Stromal cell of bone marrow (primary cell): ENCODE results near the gene PPHLN1.

Experiments
- DNase-seq: peaks from one replicate; pipeline ENCODE4 v3.0.0-alpha.2; 2012; ENCODE audit warnings: low read depth

The PPHLN1 gene, protein sequence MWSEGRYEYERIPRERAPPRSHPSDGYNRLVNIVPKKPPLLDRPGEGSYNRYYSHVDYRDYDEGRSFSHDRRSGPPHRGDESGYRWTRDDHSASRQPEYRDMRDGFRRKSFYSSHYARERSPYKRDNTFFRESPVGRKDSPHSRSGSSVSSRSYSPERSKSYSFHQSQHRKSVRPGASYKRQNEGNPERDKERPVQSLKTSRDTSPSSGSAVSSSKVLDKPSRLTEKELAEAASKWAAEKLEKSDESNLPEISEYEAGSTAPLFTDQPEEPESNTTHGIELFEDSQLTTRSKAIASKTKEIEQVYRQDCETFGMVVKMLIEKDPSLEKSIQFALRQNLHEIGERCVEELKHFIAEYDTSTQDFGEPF

DNA sequence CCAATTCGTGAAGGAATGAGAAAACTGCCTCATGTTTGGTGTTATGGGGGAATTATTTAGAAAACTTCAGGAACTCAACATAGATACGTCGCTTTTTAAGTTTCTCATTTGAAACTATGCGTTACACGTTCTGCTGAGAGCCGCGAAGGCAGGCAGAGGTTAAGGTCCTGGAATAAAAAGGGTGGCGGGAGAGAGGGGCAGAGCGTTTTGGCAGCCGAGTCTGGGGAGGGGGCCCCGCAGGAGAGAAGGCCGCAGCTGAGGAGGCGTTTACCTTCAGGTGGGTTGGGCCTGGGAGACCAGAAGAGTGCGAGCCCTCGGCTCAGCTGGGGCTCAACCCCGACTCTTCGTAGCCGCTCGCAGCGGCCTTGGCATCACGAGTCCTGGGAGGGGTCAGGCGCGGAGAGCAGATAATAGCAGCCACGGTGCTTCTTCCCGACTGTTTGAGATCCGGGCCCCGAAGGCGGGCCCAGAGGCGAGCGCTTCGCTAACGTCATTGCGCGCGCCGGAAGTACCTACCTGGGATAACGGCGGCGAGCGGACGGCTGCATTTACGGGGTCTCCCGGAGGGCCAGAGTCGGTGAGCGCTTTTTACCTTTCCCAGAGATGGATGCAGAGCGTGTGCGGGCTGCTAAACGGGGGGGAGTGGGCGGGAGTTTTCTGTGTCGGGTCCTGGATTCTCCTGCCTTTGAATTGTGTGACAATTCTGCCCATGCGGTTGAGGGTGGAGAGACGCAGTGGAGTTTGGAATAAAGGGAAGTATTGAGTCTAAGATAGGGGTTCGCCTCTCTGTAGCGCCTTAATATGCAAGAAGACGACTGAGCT lies at the start of gene PPHLN1, which contains the start of gene ZCRB1:
TSS of gene PPHLN1 (plus strand) at position 515 of the 822 bp plus-strand sequence. CDS start 9,736 bp downstream, outside the sequence.
TSS of gene ZCRB1 (minus strand) at position 442 of the 822 bp plus-strand sequence. CDS start 1,992 bp downstream, outside the sequence.
- DNase-seq: peak; percentile 59

DNA sequence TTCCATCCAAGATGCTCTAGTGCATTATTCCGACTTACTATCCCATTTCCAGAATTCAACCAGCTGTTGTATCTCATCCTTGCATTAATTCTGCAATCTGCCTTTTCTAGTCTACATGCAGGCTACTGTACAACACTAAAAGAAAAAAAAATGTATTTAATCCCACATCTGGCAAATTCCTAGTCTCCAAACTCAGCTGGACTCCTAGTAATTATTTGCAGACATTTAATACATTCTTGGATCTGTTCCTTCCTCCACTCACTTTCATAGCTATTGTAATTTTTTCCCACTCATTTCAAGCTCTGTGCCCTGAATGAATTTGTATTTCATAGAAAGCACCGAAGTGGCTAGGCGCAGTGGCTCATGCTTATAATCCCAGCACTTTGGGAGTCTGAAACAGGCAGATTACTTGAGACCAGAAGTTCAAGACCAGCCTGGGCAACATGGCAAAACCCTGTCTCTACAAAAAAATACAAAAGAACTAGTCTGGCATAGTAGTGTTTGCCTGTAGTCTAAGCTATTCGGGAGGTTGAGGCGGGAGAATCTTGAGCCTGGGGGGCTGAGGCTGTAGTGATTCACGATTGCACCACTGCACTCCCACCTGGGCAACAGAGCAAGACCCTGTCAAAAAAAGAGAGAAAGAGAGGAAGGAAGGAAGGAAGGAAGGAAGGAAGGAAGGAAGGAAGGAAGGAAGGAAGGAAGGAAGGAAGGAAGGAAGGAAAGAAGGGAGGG lies 48.4 kb upstream of the PPHLN1 start:
- no peak for DNase-seq

DNA sequence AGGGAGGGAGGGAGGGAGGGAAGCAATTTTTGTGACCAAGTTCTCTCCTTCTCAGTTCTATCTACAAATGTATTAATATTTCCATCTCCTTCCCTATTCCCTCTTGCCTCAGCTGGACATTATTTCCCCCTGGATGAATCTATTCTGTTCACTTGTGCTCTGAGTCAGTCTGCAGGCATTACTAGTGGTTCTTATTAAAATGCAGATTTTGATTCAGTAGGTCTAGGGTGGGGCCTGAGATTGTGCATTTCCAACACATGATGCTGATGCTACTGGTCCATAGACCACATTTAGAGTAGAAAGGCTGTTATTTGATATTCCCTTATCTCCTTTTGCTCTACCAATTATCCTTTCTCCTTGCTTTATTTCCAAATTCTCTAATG lies 47.8 kb upstream of the PPHLN1 start:
- no peak for DNase-seq

DNA sequence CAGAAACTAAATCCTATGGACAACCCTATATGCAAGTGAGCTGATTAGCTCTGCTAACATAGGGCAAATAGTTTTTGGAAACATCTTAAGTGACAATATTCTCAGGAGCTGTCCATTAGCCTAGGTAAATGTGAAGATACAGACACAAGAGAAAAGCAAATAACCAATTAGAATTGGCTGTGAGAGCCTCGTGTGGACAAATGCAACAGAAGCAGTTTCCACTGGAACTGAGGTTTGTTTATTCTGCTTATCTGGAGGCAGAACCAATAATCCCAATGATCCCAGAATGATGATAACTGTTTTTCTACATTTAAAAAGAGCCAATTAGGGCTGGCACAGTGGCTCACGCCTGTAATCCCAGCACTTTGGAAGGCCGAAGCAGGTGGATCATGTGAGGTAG lies 44.7 kb upstream of the PPHLN1 start:
- DNase-seq: no peak

DNA sequence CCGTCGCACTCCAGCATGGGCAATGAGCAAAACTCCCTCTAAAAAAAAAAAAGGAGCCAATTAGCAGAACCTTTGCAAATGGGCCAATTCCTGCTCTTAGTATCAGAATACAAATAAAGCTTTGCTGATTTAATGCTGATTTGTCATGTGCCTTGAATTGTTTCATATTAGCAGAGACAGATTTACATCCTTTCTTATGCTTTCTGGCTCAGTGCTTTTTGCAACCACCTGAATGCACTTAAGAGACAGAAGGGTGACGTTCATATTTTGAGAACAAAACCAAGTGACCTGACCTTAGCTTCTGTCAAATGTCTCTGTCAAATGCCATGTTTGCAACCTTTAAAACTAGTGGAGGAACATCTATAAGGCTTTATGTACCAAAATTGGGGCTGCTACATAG lies 44.1 kb upstream of the PPHLN1 start:
- no peak for DNase-seq

DNA sequence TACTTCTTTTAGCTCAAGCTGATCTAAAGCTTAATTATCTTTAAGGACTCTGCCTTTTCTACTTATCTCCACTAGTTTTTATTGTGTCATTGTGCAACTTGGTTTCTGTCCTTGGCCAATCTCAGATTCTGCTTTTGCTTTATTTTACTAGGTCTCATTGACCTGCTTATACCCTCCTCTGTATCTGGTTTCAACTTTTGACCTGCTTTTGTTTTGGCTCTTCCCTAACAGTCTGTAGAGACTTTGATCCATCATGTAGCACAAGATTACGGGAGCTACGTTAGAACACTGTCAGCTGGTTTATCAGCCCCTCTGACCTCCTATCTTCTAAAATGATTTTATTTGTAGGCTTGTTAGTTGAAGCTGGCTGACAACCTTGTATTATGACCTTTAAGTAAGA lies 43.7 kb upstream of the PPHLN1 start:
- DNase-seq: no peak

DNA sequence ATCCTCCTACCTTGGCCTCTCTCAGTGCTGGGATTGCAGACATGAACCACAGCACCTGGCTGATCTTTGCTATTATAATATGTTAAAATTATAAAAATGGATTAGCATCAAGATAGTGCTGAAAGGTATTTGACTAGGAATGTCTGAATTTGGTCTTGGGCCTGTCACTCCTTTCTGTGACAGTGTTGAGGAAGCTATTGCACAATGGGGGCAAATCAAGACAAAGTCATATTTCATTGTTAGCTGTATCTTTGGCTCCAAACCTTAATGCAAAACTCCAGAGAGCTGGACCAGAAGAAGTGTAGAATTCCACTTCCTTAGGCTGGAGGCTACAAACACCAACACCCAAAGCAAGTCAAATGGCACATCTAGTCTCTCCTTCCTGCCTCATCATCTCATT lies 42.2 kb upstream of the PPHLN1 start:
- no peak for DNase-seq

DNA sequence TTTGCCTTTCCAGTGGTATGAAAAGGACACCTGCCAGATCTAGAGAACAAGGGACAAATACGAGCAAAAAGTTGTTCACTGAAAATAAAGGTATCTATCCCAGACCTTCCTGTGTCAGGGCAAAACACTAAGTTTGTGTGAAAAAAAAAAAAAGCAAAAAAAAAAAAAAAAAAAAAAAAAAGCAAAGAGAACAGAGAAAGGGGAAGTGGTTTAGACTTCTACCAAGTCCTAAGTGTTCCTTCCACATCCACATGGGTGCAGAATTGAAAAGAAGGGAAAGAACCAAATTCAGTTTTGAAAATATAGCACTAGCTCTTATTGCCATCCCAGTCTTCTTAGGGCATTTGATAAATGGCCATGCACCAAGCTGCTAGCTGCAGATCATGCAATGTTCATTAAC lies 41.8 kb upstream of the PPHLN1 start:
- no peak for DNase-seq

DNA sequence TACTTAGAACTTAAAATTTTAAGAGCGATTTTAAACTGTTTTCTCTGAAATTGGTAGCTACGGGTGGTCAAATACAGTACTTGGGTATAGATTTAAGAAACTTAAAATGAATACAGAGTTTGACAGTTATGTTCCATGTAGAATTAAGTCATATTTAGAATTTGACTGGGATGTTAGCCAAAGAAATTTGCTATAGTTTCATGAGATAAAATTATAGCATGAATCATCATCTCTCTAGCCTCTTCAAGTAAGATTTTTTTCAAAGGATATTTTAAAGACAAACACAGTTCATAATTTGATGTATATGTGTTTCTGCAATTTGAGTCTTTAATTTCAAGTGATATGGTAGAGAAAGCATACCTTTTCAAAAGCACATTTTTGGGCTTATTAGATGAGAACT lies 41.1 kb upstream of the PPHLN1 start:
- peak; percentile 17 for DNase-seq

DNA sequence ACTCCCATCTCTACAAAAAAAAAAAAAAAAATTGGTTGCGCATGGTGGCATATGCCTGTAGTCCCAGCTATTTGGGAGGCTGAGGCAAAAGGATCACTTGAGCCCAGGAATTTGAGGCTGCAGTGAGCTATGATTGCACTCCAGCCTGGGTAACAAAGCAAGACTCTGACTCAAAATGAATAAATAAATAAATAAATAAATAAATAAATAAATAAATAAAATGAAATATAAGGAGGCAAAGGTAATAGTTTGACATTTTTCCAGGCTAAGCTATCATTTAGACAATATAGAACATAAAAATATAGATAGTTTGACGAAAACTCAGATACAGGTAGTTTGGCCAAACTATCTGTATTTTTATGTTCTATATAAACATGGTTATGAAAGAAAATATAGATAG lies 40.5 kb upstream of the PPHLN1 start:
- no peak for DNase-seq

DNA sequence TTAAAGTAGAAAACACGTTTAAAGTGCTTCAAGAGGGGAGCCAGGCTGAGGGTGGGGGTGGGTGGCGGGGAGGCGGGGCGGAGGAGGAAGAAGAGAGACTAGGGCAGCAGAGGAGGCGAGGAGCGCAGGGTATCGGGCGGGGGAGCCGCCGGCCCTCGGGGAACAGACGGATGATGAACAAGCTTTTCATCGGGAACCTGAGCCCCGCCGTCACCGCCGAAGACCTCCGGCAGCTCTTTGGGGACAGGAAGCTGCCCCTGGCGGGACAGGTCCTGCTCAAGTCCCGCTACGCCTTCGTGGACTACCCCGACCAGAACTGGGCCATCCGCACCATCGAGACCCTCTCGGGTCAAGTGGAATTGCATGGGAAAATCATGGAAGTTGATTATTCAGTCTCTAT lies 39.2 kb upstream of the PPHLN1 start:
- no peak for DNase-seq

DNA sequence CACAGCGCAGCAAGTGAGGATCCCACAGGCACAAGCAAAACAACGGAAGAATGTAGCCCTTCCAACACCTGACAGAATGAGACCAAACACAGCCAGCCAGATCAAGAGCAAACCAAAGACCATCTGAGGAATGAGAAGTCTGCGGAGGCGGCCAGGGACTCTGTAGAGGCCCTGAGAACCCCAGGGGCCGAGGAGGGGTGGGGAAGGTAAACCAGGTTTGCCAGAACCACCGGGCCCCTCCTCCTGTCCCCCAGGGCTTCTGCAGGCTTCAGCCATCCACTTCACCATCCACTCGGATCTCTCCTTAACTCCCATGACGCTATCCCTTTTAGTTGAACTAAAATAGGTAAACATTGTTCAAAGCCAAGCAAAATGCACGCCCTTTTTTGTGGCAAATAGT lies 37.4 kb upstream of the PPHLN1 start:
- DNase-seq: no peak

DNA sequence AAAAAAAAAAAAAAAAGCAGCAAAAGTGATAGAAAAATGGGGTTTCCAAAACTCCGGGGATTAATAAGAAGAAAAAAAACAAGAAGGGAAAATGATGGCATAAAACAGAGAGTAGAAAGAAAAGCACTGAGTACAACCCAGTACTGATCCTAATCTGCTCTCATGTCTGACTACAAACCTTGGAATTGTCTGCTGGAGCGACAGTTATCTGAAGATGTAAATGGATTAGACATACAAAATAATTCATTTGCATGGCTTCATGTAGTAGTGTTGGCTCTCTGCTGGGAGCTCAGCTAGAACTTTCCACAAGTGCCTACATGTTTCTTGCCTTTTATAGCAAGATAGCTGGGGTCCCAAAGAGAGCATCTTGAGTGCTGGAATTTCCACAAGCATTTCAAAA lies 34.3 kb upstream of the PPHLN1 start:
- no peak for DNase-seq

DNA sequence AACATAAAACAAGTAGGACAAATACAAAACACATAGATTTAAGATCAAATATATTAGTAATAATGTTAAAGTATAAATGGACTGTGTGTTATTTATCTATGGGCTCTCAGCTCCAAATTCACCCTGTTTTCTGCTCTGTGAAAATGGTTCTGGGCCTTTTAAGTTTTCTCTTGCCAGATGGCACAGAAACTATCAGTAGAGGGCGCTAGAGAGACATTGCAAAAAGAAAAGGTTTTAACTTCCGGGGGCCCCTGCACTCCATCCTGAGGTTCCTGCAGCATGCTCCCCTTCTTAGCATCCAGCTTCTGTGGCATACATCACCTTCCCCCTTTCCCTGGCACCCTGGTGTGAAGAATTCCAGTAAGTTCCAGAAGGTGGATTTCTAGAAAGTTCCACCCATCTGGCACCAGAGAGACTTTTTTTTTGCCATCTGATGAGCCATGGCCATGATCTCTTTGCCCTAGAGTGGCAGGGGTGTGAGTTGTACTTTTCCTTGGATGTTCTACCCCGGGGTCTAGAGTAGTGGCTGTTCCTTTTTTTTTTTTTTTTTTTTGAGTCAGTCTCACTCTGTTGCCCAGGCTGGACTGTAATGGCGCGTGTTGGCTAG lies 29.4 kb upstream of the PPHLN1 start:
- no peak for DNase-seq

DNA sequence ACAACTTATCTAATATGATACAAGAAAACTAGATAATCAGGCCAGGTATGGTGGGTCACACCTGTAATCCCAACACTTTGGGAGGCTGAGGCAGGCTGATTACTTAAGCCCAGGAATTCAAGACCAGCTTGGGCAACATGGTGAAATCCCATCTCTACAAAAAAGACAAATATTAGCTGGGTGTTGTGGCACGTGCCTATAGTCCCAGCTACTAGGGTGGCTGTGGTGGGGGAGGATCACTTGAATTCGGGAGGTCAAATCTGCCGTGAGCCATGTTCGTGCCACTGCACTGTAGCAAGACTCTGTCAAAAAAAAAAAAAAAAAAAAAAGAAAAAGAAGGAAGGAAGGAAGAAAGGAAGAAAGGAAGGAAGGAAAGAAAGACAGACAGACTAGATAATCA lies 27.1 kb upstream of the PPHLN1 start:
- DNase-seq: no peak

DNA sequence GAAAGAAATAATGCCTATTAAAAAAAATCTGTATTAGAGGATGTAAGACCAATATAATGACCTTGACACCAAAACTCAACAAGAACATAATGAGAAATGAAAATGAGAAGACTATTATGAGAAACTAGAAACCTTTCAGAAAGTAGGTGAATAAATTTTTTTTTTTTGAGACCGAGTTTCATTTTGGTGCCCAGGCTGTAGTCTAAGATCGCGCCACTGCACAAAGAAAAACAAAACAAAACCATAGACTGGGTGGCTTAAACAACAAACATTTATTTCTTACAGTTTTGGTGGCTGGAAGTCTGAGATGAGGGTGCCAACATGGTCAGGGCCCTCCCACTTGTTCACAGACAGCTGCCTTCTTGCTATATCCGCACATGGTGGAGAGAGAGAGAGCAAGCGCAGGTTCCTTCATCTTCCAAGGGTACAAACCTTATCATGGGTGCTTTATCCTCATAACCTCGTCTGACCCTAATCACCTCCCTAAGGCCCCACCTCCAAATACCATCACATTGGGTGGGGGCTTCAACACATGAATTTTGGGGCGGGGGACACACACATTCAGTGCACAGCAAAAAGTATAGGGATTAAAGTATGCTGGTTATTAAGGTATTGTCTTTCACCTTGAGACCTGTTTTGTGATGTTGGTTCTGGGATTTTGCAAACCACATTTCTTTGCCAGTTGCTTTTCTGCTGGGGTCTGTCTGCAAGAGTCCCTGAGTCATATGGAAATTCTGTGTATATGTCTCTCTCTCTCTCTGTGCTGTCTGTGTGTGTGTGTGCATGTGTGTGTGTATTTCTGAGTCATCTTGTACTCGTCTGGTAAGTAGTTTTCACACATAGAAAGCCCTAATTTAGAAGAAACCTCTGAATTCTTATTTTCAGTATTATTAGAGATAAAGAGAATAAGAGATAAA lies 26.3 kb upstream of the PPHLN1 start:
- peak; percentile 3 for DNase-seq

DNA sequence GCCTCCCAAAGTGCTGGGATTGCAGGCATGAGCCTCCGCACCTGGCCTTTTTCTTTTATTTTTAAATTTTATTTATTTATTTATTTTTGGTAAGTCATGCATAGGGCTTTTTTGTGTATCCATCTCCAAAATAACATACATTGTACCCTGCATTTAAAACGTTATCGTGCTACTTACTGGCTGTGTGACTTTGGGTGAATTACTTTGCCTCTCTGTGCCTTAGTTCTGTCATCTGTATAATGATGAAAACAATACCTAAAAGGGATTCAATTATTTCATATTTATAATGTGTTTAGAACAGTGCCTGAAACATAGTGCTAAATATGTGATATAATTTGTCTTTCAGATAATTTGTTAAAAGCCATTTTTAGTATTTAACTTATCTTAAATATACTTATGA lies 19.7 kb upstream of the PPHLN1 start:
- no peak for DNase-seq

DNA sequence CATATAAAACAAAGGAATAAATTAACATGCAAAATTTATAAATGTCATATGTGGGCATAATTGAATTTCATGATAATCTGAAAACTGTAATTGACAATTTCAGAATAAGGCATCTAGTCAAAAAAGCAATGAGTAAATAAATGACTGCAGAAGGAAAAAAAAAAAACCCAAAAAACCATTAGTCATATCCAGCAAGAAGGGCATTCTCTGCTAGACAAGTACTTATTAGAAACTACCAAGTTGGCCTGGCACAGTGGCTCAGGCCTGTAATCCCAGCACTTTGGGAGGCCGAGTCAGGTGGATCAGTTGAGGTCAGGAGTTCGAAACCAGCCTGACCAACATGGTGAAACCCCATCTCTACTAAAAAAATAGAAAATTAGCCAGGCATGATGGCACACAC lies 17.6 kb upstream of the PPHLN1 start:
- DNase-seq: no peak

DNA sequence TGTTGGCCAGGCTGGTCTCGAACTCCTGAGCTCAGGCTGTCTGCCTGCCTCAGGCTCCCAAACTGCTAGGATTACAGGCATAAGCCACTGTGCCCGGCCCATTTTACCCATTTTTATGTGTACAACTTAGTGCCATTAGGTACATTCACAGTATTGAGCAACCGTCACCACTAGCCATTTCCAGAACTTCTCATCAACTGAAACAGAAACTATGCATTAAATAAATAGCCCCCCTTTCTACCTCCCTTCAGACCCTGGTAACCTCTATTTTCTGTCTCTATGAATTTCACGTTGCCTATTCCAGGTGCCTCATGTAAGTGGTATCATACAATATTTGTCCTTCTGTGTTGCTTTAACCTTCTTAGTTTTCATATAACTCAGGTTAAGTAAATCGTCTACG lies 16.0 kb upstream of the PPHLN1 start:
- no peak for DNase-seq

DNA sequence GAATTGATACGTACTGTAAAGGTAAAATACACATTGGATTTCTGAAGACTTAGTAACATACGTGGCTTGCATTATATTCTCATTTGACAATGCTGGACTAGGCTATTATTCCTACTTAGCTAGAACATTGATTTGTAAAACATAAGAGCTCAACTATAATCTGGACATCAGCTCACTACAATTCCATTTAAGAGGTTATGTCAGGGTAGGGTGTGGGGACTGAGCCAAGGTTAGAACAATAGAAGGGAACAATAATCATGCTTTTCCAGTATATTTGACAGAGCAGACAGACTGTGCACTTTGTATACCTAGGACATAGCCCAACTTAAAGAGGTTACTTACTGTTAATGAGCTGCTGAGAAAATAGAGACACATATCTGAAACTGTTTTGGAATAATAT lies 10.9 kb upstream of the PPHLN1 start:
- DNase-seq: no peak

DNA sequence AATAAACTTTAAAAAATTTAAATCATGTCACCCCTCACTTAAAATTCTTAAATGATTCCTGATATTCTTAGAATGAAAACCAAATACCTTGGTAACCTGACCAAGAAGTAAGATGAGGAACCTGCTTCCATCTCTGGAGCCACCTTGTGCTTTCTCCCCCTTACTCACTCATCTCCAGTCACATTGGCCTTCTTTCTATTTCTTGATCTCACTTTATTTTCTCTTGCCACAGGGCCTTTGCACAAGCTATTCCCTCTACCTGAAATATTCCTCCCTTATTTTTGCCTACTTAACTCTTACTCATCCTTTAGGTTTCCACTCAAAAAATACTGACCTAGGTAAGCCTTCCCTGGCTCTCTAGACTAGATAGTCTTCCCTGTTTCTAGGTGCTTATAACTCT lies 5.2 kb upstream of the PPHLN1 start:
- no peak for DNase-seq
